Measurements from ENCODE around the gene C19orf47.

Gene C19orf47

DNA sequence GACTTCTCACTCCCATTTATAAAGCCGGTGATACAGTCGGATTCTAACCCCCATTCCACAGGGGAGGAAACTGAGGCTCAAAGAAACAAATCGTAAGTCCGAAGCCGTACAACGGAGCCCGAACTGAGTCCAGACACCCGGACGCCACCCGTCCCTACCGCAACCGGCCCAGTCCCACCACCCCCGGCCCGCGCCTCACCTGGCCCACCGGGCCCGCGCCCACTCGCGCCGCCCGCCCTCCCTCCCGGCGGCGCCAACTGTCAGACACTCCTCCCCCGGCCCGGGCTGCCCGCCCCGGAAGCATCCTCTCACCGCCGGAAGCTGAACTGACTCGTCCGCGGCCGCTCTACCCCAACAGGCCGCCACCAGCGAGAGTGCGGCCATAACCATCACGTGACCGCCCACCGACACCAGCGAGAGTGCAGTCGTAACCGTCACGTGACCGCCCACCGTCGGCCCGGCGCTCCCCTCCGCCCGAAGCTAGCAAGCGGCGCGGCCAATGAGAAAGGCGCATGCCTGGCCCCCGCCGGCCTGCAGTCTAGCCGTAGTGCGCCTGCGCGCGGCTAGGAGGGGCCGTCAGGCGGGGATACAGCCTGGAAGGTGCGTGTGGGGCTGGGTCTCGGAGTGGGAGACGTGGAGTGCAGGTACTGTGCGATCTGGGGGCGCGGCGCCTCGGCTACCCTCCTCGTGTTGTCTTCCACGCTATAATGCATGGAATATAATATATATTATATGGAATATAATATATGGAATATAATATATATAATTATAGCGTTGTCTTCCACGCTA lies at the start of gene C19orf47, which contains the start of gene PLD3:
Gene C19orf47 (minus strand): TSS at position 273 of the 789 bp plus-strand sequence. CDS start 6,540 bp downstream, outside the sequence.
Gene PLD3 (plus strand): TSS at position 571 of the 789 bp plus-strand sequence. CDS start 17,789 bp downstream, outside the sequence.
- peak; percentile 98 to 99 for DNase-seq (ENCODE audit: low read depth in 2 of 2)

DNA sequence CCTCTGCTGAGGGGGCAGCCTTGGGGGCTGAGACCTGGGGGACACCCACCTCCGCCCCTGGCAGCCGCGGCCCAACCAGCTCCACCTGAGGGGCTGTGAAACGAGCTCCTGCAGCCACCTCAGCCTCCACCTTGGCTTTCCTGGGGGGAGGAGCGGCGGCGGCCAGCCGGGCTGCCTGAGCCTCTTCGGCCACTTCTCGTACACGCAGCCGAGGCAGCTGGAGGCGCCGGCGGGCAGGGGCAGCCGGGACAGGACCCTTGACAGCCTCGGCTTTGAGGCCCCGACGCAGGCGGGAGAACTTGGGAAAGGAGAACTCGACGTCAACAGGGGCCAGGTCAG lies 49.3 kb upstream of the C19orf47 start:
- DNase-seq (ENCODE audit: low read depth in 2 of 2), result no peak

DNA sequence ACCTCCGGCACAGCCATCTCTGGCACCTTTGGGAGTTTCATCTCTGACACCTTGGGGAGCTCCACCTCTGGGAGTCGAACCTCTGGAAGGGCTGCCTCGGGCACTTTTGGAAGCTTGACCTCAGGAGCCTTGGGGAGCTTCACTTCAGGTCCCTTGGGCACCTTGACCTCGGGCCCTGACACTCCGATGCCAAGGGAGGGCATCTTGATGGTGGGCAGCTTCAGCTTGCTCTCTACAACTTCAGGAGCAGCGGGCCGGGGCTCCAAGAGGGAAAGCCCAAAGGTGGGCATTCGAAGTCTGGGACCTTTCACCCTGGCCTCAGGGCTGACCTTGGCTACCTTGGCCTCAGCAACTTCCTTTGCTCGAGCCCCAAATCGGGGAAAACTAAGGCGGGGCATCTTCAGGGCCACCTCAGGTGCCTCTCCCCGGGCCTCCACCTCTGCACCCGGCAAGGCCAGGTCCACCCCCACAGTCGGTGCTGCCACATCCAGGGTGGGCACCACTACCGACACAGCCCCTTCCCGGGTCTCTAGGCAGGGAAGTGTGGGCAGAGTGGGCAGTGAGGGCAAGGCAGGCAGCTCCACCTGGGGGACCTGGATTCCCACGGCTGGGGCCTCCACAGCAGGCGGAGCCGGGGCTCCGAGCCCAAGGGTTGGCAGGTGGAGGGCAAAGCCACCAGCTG lies 48.8 kb upstream of the C19orf47 start:
- DNase-seq (ENCODE audit: low read depth in 2 of 2), result no peak

GRCh38 chr19:40395956-40396355 lies 47.8 kb upstream of the C19orf47 start:
- no peak for DNase-seq (ENCODE audit: low read depth in 2 of 2)

DNA sequence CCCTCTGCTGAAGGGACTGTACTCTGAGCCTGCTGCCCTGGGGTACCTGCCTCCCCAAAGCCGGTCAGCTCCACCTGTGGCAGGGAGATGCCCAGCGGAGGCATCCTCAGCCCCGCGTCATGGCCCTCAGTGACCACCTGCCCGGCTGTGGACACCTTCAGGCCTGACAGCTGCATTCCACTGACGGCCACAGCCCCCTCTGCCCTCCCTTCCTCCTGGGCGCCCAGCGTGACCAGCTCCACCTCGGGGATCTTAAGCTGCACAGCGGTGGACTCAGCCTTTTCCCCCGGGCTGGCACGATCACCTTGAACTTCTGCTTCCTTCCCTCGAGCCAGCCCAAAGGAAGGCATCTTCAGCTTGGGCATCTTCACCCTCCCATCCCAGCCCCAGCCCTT lies 46.6 kb upstream of the C19orf47 start:
- DNase-seq (ENCODE audit: low read depth in 2 of 2), result no peak

DNA sequence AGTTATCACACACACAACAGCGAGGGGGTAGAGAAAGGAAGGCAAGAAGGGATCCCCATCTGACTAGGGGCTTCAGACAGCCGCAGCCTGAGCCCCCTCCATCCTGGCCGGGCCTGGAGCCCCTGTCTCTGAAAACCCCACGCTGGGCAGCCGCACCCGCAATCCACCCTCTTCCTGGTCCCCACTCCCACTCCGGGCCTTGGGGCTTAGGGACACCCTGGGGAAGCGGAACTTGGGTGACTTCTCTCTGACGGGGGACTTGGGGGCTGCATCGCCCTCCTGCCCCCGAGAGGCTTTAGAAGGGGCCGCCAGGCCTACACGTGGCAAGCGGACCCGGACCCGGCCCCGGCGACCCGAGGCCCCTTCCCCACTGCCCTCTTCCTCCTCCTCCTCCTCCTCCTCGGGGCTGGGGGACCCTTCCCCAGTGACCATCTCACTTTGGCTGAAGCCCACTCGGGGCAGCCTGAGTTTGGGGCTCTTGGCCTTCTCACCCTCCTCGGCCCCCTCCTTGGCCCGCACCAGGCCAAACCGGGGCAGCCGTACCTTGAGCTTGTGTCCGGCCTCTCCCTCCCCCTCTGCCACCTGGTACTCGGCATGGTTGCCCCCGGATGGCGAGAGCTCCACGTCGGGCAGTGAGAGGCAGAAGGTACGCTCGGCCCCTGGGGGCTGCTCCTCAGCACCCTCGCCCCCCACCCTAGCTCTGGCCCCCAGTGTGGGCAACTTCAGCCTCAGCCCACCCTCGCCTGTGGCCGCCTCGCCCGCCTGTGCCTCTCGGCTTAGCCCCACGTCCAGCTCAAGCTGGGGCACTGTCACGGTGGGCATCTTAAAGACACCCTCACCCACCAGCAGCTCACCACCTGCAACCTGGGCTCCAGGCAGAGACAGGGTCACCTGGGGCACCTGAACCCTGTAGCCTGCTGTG lies 46.0 kb upstream of the C19orf47 start:
- DNase-seq (ENCODE audit: low read depth in 2 of 2), result no peak

GRCh38 chr19:40392894-40393517 lies 44.8 kb upstream of the C19orf47 start:
- no peak for DNase-seq (ENCODE audit: low read depth in 2 of 2)

- DNase-seq (ENCODE audit: low read depth in 2 of 2), result no peak
These were observed 43.9 kb upstream of the C19orf47 start for GRCh38 chr19:40392123-40392522.

- DNase-seq (ENCODE audit: low read depth in 2 of 2), result no peak
These were observed 42.0 kb upstream of the C19orf47 start, which contains the start of gene HIPK4 for GRCh38 chr19:40390084-40390742. Gene HIPK4, minus strand, starts transcription at chr19:40390181. Its CDS starts 279 bp downstream, at chr19:40389902.

GRCh38 chr19:40389404-40390083 lies 41.3 kb upstream of the C19orf47 start:
- DNase-seq (ENCODE audit: low read depth in 2 of 2), result no peak

DNA sequence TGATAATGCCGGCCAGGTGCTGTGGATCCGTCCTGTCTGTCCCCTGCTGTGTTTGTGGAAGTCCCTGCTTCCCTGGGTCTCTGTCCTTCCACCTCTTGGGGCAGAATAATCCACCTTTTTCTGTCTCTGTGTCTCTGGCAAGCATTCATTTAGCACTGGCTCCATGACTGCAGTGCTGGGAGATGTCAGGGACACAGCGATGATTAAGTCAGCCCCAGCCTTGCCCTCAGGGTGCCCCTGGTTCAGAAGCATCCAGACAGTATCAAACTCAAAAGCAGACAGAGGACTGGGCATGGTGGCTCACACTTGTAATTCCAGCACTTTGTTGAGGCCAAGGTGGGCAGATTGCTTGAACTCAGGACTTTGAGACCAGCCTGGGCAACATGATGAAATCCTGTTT lies 40.3 kb upstream of the C19orf47 start:
- no peak for DNase-seq (ENCODE audit: low read depth in 2 of 2)

- DNase-seq (ENCODE audit: low read depth in 2 of 2), result no peak
These were observed 39.0 kb upstream of the C19orf47 start for GRCh38 chr19:40387155-40387554.

DNA sequence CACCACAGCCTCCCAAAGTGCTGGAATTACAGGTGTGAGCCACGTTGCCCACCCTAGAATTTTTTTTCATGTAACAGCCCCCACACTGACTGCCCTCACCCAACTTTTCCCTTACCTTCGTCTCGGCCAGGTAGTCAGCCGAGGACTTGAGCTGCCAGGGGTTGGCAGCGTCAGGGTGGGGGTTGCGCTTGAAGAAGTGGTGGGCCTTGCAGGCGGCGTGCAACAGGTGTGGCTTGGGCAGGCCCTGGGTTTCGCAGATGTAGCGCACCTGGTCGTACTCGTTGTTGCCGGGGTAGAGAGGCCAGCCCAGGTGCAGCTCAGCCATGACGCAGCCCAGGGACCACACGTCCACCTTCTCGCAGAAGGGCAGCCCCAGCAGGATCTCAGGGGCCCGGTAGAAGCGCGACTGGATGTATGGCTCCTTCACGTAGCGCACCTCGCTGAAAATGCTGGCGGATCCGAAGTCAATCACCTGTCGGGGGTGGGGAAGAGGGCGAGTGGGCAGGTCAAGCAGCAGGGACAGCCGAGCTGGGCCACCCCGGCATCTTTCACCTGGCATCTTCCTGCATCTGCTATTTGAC lies 35.6 kb upstream of the C19orf47 start:
- DNase-seq (ENCODE audit: low read depth in 2 of 2), result no peak

- DNase-seq (ENCODE audit: low read depth in 2 of 2), result no peak
These were observed 33.1 kb upstream of the C19orf47 start for GRCh38 chr19:40381321-40381720.

GRCh38 chr19:40380199-40381037 lies 32.2 kb upstream of the C19orf47 start:
- DNase-seq (ENCODE audit: low read depth in 2 of 2), result no peak

- no peak for DNase-seq (ENCODE audit: low read depth in 2 of 2)
These were observed 31.4 kb upstream of the C19orf47 start for GRCh38 chr19:40379446-40380198.

DNA sequence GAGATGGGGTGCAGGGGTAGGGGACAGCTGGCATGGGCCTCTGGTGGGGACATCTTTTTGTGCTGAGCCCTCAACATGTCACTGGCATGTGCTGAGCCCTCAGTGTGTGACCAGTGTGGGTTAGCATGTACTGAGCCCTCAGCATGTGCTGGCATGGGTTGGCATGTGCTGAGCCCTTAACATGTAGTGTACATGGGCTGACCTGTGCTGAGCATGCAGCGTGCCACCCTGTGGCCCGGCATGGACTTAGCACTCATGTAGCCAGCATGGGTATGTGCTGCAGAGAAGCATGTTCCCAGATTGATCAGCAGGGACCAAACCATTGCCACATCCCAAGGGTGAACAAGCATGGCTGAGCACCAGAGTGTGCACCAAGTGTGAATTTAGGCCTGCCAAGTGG lies 30.3 kb upstream of the C19orf47 start:
- no peak for DNase-seq (ENCODE audit: low read depth in 2 of 2)

DNA sequence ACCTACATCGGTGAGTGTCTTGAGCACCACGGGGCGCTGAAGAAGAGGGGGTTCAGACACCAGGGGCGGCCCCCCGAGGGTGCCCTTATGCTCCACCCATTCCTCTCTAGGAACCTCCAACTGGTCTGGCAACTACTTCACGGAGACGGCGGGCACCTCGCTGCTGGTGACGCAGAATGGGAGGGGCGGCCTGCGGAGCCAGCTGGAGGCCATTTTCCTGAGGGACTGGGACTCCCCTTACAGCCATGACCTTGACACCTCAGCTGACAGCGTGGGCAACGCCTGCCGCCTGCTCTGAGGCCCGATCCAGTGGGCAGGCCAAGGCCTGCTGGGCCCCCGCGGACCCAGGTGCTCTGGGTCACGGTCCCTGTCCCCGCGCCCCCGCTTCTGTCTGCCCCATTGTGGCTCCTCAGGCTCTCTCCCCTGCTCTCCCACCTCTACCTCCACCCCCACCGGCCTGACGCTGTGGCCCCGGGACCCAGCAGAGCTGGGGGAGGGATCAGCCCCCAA lies 29.7 kb upstream of the C19orf47 start:
- no peak for DNase-seq (ENCODE audit: low read depth in 2 of 2)
